GM19438 (cell line): Measurements from ENCODE around the gene TMEM9B.
A peak's percentile ranks its signal among the peaks of the same experiment; 100 is the strongest.

Experiments
- ATAC-seq: cut with Tn5 transposase; IDR thresholded peaks from one replicate; pipeline ENCODE4 v1.9.1; 2021; ENCODE audit warnings: low read depth; ENCODE audit not compliant: unreplicated experiment

Gene TMEM9B

GRCh38 chr11:8932564-8933180, 31.6 kb downstream of the TMEM9B start, which contains the start of gene C11orf16:
C11orf16 (minus strand) TSS chr11:8932947; CDS start chr11:8932308, 639 bp downstream.
- ATAC-seq = no peak

GRCh38 chr11:8930456-8931175, 33.6 kb downstream of the TMEM9B start:
- no peak for ATAC-seq

- ATAC-seq = no peak
These were observed 35.1 kb downstream of the TMEM9B start for GRCh38 chr11:8928981-8929615.

GRCh38 chr11:8928205-8928604, 36.0 kb downstream of the TMEM9B start:
- no peak for ATAC-seq

- no peak for ATAC-seq
These were observed 37.0 kb downstream of the TMEM9B start for GRCh38 chr11:8927233-8927632.

GRCh38 chr11:8926236-8926635, 38.0 kb downstream of the TMEM9B start:
- no peak for ATAC-seq

- no peak for ATAC-seq
These were observed 38.5 kb downstream of the TMEM9B start for GRCh38 chr11:8925711-8926110.

GRCh38 chr11:8922691-8923090, 41.6 kb downstream of the TMEM9B start:
- no peak for ATAC-seq

GRCh38 chr11:8917157-8917825, 47.0 kb downstream of the TMEM9B start:
- ATAC-seq = no peak

GRCh38 chr11:8914661-8915018, 49.6 kb downstream of the TMEM9B start:
- no peak for ATAC-seq

- ATAC-seq = no peak
These were observed 50.1 kb downstream of the TMEM9B start for GRCh38 chr11:8913961-8914660.

GRCh38 chr11:8911029-8911823, 53.0 kb downstream of the TMEM9B start, which contains the start of gene AKIP1:
AKIP1 (plus strand) TSS chr11:8911189; CDS start chr11:8911450, 261 bp downstream.
- ATAC-seq = peak; percentile 76

GRCh38 chr11:8910649-8911026, 53.6 kb downstream of the TMEM9B start:
- peak; percentile 23 for ATAC-seq

- no peak for ATAC-seq
These were observed 56.1 kb downstream of the TMEM9B start for GRCh38 chr11:8908099-8908498.

GRCh38 chr11:8907116-8907515, 57.1 kb downstream of the TMEM9B start:
- no peak for ATAC-seq

- ATAC-seq = no peak
These were observed 58.6 kb downstream of the TMEM9B start for GRCh38 chr11:8905528-8906165.

- ATAC-seq = no peak
These were observed 65.0 kb downstream of the TMEM9B start for GRCh38 chr11:8899119-8899753.
